IgD-negative memory B cell (primary cell): ENCODE data around the gene TLL2. TPM values are rescaled to one million over a fixed set of nuclear protein-coding genes. Genes with fewer than 3 reads are reported as not detected.

ENCODE experiments used
- H3K27ac Mint-ChIP-seq, 3 donors: one replicate each; pipeline ENCODE4 v1.8.0; 2020 to 2022; ENCODE audit warnings: mild to moderate bottlenecking in 3 of 3, mixed read lengths in 3 of 3, moderate library complexity in 1 of 3
- H3K27me3 Mint-ChIP-seq: one replicate; pipeline ENCODE4 v1.8.0; 2021; ENCODE audit warnings: mixed read lengths
- H3K36me3 Mint-ChIP-seq: one replicate; pipeline ENCODE4 v1.8.0; 2020; ENCODE audit warnings: mild to moderate bottlenecking, mixed read lengths
- H3K4me1 Mint-ChIP-seq, 3 donors: one replicate each; pipeline ENCODE4 v1.8.0; 2020 to 2022; ENCODE audit warnings: mixed read lengths in 3 of 3, mild to moderate bottlenecking in 1 of 3
- H3K4me3 Mint-ChIP-seq, 4 donors: one replicate each; pipeline ENCODE4 v1.8.0; 2020 to 2022; ENCODE audit warnings: mild to moderate bottlenecking in 4 of 4, mixed read lengths in 4 of 4, moderate library complexity in 3 of 4
- H3K9me3 Mint-ChIP-seq, 3 donors: one replicate each; pipeline ENCODE4 v1.8.0; 2020 to 2021; ENCODE audit warnings: mixed read lengths in 3 of 3, mild to moderate bottlenecking in 1 of 3
- polyA plus RNA-seq: library from polyadenylated mRNA; unstranded; fragments of 300-500 nt; fragmentation: Illumina TruSeq; gene quantifications from one replicate; pipeline ENCODE4 v1.2.3, GENCODE V29; 2021

Gene TLL2
- polyA plus RNA-seq, 1 donor from 2014 or later, result 0.41 TPM

- peaks cover 5% of the 10 kb centered on the region for H3K36me3 Mint-ChIP-seq
- peaks cover 2 to 11% (median 8%) of the 10 kb centered on the region in 3 donors for H3K9me3 Mint-ChIP-seq
- H3K27ac Mint-ChIP-seq, result no peak overlapping the region
- peaks cover 5% of the 10 kb centered on the region for H3K27me3 Mint-ChIP-seq
- H3K4me3 Mint-ChIP-seq, result no peak overlapping the region
- H3K4me1 Mint-ChIP-seq, result peaks cover 0 to 4% (median 2%) of the 10 kb centered on the region in 3 donors
Observed at GRCh38 chr10:96460316-96460715, 53.4 kb downstream of the TLL2 start.

- Mint-ChIP-seq H3K27ac (no peak overlapping the region), H3K4me1 (no peaks in the 10 kb centered on the region), H3K36me3 (peaks cover 5% of the 10 kb centered on the region), H3K9me3 (peaks cover 2 to 11% (median 8%) of the 10 kb centered on the region in 3 donors), H3K27me3 (peaks cover 3% of the 10 kb centered on the region), H3K4me3 (no peak overlapping the region)
Observed at GRCh38 chr10:96457341-96457740, 56.4 kb downstream of the TLL2 start.

GRCh38 chr10:96456296-96456840, 57.4 kb downstream of the TLL2 start:
- H3K4me3 Mint-ChIP-seq, result no peak overlapping the region
- H3K27ac Mint-ChIP-seq, result no peak overlapping the region
- H3K4me1 Mint-ChIP-seq, result no peaks in the 10 kb centered on the region
- H3K27me3 Mint-ChIP-seq, result peaks cover 3% of the 10 kb centered on the region
- H3K9me3 Mint-ChIP-seq, result peaks cover 0 to 8% (median 6%) of the 10 kb centered on the region in 3 donors
- peaks cover 5% of the 10 kb centered on the region for H3K36me3 Mint-ChIP-seq

DNA sequence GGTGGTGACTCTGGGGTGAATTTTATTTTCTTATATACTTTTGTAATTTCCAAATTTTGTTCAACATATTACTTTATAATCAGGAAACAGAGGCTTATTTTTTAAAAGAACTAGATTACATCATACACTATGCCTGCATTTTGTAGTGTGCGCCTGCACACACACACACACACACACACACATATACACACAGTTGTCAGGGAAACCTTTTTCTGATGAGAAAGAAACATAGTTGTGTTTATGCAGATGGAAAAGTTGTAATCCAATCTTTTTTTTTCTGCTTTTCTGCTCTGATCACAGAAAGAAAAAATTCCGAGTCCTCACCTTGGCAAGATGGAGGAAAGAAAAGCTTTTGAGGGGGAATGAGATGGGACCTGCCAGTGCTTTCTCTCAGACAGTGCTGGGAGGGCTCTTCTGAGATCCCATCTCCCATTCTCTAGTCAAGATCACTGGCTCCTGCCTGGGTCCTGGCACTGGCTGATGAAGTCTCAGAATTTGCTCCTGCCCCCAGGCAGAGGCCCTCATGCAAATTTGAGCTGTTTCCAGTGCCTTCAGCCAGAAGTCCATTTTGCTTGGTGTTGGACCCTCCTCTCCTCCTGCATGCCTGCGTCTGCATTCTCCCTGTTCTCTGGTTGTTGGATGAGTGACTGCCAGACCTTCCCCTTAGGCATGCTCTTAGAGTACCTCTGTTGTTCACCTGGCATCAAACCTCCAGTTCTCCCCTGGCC, 59.7 kb downstream of the TLL2 start:
- no peaks in the 10 kb centered on the region for H3K4me1 Mint-ChIP-seq
- no peaks in the 10 kb centered on the region for H3K9me3 Mint-ChIP-seq
- peaks cover 3% of the 10 kb centered on the region for H3K27me3 Mint-ChIP-seq
- no peak overlapping the region for H3K4me3 Mint-ChIP-seq
- H3K36me3 Mint-ChIP-seq, result peaks cover 2% of the 10 kb centered on the region
- H3K27ac Mint-ChIP-seq, result no peak overlapping the region

DNA sequence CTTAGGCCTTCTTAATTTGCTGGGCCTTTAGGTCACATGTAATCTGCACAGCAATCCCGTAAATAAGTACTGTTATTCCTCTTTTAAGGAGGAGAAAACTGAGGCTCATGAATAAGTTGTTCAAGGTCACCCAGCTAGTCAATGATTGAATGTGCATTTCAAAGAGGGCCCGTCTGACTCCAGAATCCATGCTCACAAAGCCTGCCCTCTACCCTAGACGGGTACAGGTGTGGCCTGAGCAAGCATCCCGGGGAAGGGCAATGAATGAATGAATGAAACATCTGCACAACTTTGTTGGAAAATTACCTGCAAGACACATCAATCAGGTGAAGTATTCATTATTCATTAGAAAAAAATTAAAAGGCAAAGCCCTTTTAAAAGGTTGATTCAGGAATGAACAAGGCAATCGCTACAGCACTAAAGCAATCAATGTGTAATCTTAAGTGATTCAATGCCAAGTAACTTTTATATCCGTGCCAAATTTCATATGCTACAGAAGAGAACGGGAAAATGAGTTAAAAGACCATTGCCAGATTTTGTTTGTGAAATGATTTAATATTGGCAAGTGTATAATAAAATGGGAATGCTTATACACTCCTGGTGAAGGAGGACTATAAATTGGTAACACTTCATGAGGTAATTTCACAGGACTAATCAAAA, 61.1 kb downstream of the TLL2 start:
- Mint-ChIP-seq H3K4me3 (no peak overlapping the region), H3K36me3 (peaks cover 2% of the 10 kb centered on the region)

DNA sequence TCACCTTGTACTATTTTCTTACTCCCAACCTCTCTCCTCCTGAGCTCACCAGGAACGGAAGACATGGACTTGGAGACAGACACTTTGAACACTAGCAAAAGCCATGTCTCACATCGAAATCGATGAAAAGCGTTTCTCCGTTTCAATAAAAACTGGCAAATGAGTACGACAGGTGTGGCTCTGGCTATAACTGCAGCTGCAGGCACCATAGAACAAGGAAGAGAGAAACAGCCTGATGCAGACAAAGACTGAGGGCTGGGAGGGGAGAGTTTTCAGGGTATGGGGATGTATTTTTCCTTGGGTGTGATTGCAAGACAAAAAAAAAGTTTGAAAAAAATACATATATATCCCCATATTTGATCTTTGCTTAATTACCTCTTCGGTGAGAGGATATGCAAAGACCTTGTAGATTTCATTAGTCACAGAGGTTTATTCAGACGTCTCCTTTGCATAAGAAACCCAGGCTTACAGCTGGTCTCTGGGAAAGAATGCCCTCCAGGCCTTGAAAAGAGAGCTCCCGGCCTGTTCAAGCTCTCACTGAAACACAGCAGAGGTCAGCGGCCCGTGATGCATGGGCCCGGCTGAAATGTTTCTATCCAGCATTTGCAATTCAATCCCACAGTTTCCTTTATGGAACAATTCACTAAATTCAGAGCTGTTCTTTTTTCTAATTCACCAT, 63.1 kb downstream of the TLL2 start:
- H3K36me3 Mint-ChIP-seq, result peaks cover 2% of the 10 kb centered on the region
- H3K27ac Mint-ChIP-seq, result peak overlapping the region in 1 of 3 donors; percentile 11
- no peak overlapping the region for H3K4me3 Mint-ChIP-seq
- H3K4me1 Mint-ChIP-seq, result no peaks in the 10 kb centered on the region
- H3K9me3 Mint-ChIP-seq, result peaks cover 0 to 3% (median 0%) of the 10 kb centered on the region in 3 donors
- peaks cover 8% of the 10 kb centered on the region for H3K27me3 Mint-ChIP-seq

More for the DNA sequence above, 61.1 kb downstream of the TLL2 start:
- Mint-ChIP-seq H3K9me3 (no peaks in the 10 kb centered on the region), H3K4me1 (no peaks in the 10 kb centered on the region), H3K27ac (no peak overlapping the region), H3K27me3 (peaks cover 7% of the 10 kb centered on the region)

GRCh38 chr10:96448558-96448957, 65.2 kb downstream of the TLL2 start:
- no peak overlapping the region for H3K4me3 Mint-ChIP-seq
- no peaks in the 10 kb centered on the region for H3K4me1 Mint-ChIP-seq
- peaks cover 8% of the 10 kb centered on the region for H3K27me3 Mint-ChIP-seq
- H3K36me3 Mint-ChIP-seq, result peaks cover 2% of the 10 kb centered on the region
- no peak overlapping the region for H3K27ac Mint-ChIP-seq
- peaks cover 0 to 3% (median 0%) of the 10 kb centered on the region in 3 donors for H3K9me3 Mint-ChIP-seq

DNA sequence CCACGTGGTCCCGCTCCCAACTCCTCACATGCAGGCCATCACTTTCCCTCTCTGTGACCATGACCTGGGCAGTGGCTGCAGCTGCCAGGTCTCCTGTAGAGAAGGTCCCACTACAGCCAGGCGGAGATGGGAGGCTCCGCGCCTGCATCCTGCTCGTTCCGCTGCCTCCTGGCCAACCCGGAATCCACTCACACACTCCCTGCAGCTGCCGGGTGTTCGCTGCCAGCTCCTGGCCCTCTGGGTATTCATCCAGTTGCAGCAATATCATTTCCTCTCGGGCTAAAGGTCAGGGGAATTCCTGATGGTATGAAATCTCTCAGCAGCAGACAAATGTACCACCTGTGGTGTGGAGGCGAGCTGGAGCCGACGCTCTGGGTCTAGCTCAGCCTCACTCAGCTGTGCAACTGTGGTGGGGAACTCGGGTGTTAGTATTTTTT, 65.7 kb downstream of the TLL2 start:
- H3K27ac Mint-ChIP-seq, result no peak overlapping the region
- peaks cover 0 to 3% (median 0%) of the 10 kb centered on the region in 3 donors for H3K9me3 Mint-ChIP-seq
- peaks cover 2% of the 10 kb centered on the region for H3K36me3 Mint-ChIP-seq
- H3K27me3 Mint-ChIP-seq, result peaks cover 8% of the 10 kb centered on the region
- no peak overlapping the region for H3K4me3 Mint-ChIP-seq
- no peaks in the 10 kb centered on the region for H3K4me1 Mint-ChIP-seq

- H3K27ac Mint-ChIP-seq, result no peak overlapping the region
Observed at GRCh38 chr10:96446966-96447596, 66.6 kb downstream of the TLL2 start.

DNA sequence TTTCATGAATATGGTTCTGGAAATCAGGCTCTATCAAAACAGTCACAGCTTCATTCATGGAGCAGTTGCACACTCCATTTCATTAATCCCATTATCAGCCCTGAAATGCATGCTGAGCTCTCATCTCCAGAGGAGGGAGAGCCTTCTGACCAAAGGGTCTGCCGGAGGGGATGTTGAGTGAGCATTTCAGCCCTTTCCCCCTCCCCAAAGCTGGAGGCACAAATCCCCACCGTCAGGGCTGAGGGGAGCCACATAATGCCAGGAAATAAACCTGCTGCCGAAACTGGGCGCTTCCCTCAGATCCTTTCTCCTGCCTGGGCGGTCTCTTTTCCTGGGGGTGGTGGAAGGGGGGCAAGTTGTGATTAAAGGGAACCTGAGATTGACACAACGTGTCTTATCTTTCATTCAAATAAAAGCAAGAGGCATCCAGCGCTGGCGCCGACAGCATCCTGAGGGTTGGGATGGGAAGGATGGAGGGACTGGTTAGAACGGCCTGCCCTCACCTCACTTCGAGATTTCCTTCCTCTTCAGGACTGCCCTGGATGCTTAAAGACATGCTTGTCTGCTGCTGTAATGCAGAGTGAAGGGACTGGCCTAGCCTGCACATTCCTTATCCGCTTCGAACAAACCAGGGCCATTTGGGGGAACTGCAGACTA, 71.6 kb downstream of the TLL2 start:
- peaks cover 0 to 3% (median 0%) of the 10 kb centered on the region in 3 donors for H3K9me3 Mint-ChIP-seq
- H3K27ac Mint-ChIP-seq, result no peak overlapping the region
- peaks cover 6% of the 10 kb centered on the region for H3K36me3 Mint-ChIP-seq
- H3K4me1 Mint-ChIP-seq, result no peaks in the 10 kb centered on the region
- peaks cover 4% of the 10 kb centered on the region for H3K27me3 Mint-ChIP-seq
- no peak overlapping the region for H3K4me3 Mint-ChIP-seq

More at GRCh38 chr10:96446966-96447596, 66.6 kb downstream of the TLL2 start:
- peaks cover 8% of the 10 kb centered on the region for H3K27me3 Mint-ChIP-seq
- H3K36me3 Mint-ChIP-seq, result peaks cover 2% of the 10 kb centered on the region
- H3K9me3 Mint-ChIP-seq, result peaks cover 0 to 3% (median 0%) of the 10 kb centered on the region in 3 donors
- no peak overlapping the region for H3K4me3 Mint-ChIP-seq
- H3K4me1 Mint-ChIP-seq, result no peaks in the 10 kb centered on the region

DNA sequence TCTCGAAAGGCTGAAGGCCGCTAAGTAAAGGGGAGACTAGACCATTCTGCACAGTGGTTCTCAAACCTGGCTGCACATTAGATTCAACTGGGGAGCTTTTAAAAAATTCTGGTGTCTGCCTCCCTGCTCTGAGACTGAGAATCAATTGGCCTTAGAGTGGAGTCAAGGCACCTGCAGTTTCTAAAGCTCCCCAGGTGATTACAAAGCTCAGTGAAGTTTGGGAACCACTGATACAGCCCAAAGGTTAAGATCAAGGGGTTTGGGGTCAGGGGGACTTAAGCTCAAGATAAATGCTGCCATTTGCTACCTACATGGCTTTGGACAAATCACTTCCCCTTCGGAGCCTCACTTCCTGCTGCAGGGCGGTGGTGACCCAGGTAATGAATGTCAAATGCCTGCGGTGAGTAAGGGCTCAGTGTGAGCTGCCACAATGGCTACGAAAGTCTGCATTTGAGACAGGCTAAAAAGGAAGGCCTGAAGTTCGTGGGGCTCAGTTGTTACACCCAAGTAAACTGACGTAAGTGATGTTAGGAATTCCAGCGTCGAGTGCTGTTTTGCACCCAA, 72.3 kb downstream of the TLL2 start:
- no peaks in the 10 kb centered on the region for H3K27me3 Mint-ChIP-seq
- no peak overlapping the region for H3K27ac Mint-ChIP-seq

DNA sequence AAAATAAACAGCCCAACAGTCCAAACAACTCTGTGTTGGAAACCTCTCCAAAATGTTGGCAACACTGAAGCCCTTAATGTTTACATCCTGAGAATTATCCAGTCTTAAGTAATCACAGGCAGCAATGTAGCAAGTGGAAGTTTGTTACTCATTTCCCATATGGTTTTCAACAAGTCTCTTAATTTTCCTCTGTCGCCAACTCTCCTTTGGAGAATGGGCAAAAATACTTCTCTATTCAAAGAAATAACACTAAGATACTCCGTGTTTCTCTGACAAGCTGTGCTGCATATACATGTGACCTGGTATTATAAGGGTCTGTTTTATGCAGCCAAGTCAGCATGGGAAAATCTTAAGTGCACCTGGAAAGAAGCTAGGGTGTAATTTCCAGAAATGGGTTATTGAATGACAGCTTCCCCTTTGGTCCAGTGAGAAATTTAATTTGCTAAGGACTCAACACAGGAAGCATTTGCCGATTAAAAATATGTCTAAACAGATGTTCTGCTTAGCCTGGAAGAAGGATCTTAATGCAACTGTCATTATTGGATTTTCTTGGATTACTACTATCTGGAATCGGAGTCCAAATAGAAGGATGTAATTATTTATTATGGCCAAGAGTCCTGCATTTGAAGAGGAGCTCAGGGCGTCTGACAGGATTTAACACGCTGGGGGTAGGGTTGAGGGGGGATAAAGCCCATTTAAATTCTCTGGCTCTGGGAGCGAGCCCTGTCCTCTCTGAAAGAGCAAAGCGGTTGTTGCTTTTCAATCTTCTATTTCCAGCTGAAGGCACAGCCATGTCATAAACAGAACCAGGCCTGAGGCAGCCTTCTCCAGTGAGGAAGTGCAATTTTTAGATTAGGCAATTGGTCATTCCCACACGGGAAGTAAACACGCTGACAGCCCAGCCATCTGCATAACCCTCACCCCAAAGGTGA, 73.1 kb downstream of the TLL2 start:
- H3K9me3 Mint-ChIP-seq, result peaks cover 0 to 2% (median 2%) of the 10 kb centered on the region in 3 donors
- no peaks in the 10 kb centered on the region for H3K4me1 Mint-ChIP-seq
- no peak overlapping the region for H3K27ac Mint-ChIP-seq
- peaks cover 6% of the 10 kb centered on the region for H3K36me3 Mint-ChIP-seq
- H3K4me3 Mint-ChIP-seq, result no peak overlapping the region
- H3K27me3 Mint-ChIP-seq, result no peaks in the 10 kb centered on the region

More for the DNA sequence above, 72.3 kb downstream of the TLL2 start:
- Mint-ChIP-seq H3K36me3 (peaks cover 6% of the 10 kb centered on the region), H3K4me3 (no peak overlapping the region), H3K4me1 (no peaks in the 10 kb centered on the region), H3K9me3 (no peaks in the 10 kb centered on the region)

GRCh38 chr10:96439725-96440124, 74.0 kb downstream of the TLL2 start:
- H3K9me3 Mint-ChIP-seq, result peaks cover under 1 to 7% (median 4%) of the 10 kb centered on the region in 3 donors
- H3K4me1 Mint-ChIP-seq, result no peaks in the 10 kb centered on the region
- H3K27ac Mint-ChIP-seq, result peak overlapping the region in 1 of 3 donors; percentile 57

More at GRCh38 chr10:96439725-96440124, 74.0 kb downstream of the TLL2 start:
- Mint-ChIP-seq H3K4me3 (no peak overlapping the region), H3K36me3 (peaks cover 6% of the 10 kb centered on the region), H3K27me3 (no peaks in the 10 kb centered on the region)
